GM20000 (cell line): ENCODE results near the gene ARVCF.

ENCODE experiments used
- DNase-seq: peaks from one replicate; pipeline ENCODE4 v3.0.0; 2012; ENCODE audit warnings: low spot score
- CTCF ChIP-seq: IDR thresholded peaks from 2 replicates; pipeline ENCODE4 v1.5.1; 2012; ENCODE audit warnings: mild to moderate bottlenecking, control low read depth; ENCODE audit errors: extremely low read depth, missing control alignments

The ARVCF gene

GRCh38 chr22:20026204-20026908 lies 9.7 kb upstream of the ARVCF start:
- DNase-seq = no peak
- no peak for TF ChIP-seq CTCF

- no peak for TF ChIP-seq CTCF
These were observed 9.0 kb upstream of the ARVCF start for GRCh38 chr22:20025401-20026203.

GRCh38 chr22:20024650-20025397 lies 8.2 kb upstream of the ARVCF start:
- no peak for DNase-seq
- TF ChIP-seq CTCF = no peak

More at GRCh38 chr22:20025401-20026203, 9.0 kb upstream of the ARVCF start:
- no peak for DNase-seq

GRCh38 chr22:20024225-20024624 lies 7.6 kb upstream of the ARVCF start:
- no peak for TF ChIP-seq CTCF
- DNase-seq = no peak

- TF ChIP-seq CTCF = no peak
- no peak for DNase-seq
These were observed 6.5 kb upstream of the ARVCF start for GRCh38 chr22:20022978-20023613.

- TF ChIP-seq CTCF = no peak
- DNase-seq = no peak
These were observed 5.8 kb upstream of the ARVCF start for GRCh38 chr22:20022231-20022977.
